ENCODE measurements around the gene CEBPA.

The CEBPA gene

GRCh38 chr19:33302175-33302973, at the start of gene CEBPA:
TSS of gene CEBPA (minus strand) at chr19:33302534. CDS start at chr19:33302414, 120 bp downstream.
- no peak for DNase-seq

- no peak for DNase-seq
These were observed 48.4 kb upstream of the CEBPA start for GRCh38 chr19:33350538-33351309.

GRCh38 chr19:33349319-33350289, 47.3 kb upstream of the CEBPA start:
- DNase-seq: no peak

GRCh38 chr19:33348301-33349010, 46.1 kb upstream of the CEBPA start:
- no peak for DNase-seq

GRCh38 chr19:33347300-33347699, 45.0 kb upstream of the CEBPA start:
- no peak for DNase-seq

- no peak for DNase-seq
These were observed 44.3 kb upstream of the CEBPA start for GRCh38 chr19:33346665-33347064.

GRCh38 chr19:33345163-33345562, 42.8 kb upstream of the CEBPA start:
- no peak for DNase-seq

- no peak for DNase-seq
These were observed 42.2 kb upstream of the CEBPA start for GRCh38 chr19:33344573-33344925.

GRCh38 chr19:33343859-33344572, 41.7 kb upstream of the CEBPA start:
- DNase-seq: no peak

GRCh38 chr19:33343301-33343700, 41.0 kb upstream of the CEBPA start:
- DNase-seq: no peak

- no peak for DNase-seq
These were observed 38.7 kb upstream of the CEBPA start for GRCh38 chr19:33340991-33341390.

GRCh38 chr19:33339016-33339984, 37.0 kb upstream of the CEBPA start:
- no peak for DNase-seq

- DNase-seq: no peak
These were observed 33.1 kb upstream of the CEBPA start for GRCh38 chr19:33335446-33335845.

- no peak for DNase-seq
These were observed 31.9 kb upstream of the CEBPA start for GRCh38 chr19:33334271-33334670.

- no peak for DNase-seq
These were observed 31.3 kb upstream of the CEBPA start for GRCh38 chr19:33333642-33334041.

GRCh38 chr19:33333151-33333550, 30.8 kb upstream of the CEBPA start:
- no peak for DNase-seq

- no peak for DNase-seq
These were observed 29.9 kb upstream of the CEBPA start for GRCh38 chr19:33332248-33332647.

- DNase-seq: no peak
These were observed 27.4 kb upstream of the CEBPA start for GRCh38 chr19:33329736-33330135.

- DNase-seq: no peak
These were observed 26.7 kb upstream of the CEBPA start for GRCh38 chr19:33329060-33329459.

- no peak for DNase-seq
These were observed 23.6 kb upstream of the CEBPA start for GRCh38 chr19:33325920-33326319.

- DNase-seq: no peak
These were observed 22.3 kb upstream of the CEBPA start for GRCh38 chr19:33324628-33325027.
